Measurements from ENCODE around the gene RBL2. TPM values are rescaled to one million over a fixed set of nuclear protein-coding genes. Genes with fewer than 3 reads are reported as not detected.
A peak's percentile ranks its signal among the peaks of the same experiment; 100 is the strongest.

The RBL2 gene
- total RNA-seq, 6 donors from 2014 or later: 69.2 to 164 (median 84.9) TPM

DNA sequence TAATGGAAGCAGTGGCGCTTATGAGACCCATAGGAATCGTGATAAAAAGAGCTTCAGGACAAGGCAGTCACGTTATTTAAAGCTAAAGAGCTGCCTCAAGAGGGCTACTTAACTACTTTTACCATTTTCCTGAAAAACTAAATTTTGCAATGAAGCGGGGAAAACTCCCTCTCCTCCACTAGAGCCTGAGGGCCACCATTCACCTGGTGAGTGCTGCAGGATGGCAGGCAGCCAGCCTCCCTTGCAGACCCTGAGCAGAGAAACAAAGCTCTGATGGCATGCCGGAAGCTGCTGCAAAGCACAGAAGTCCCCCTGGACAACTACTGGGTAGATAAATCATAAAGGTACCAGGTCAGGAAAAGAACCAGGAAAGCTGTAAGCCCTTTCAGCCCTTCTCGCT lies 60.4 kb downstream of the RBL2 start:
- no peak overlapping the region for H3K4me3 ChIP-seq
- H3K4me1 ChIP-seq: no peaks in the 10 kb centered on the region
- peaks cover 49 to 99% (median 72%) of the 10 kb centered on the region in 4 donors for H3K36me3 ChIP-seq
- no peaks in the 10 kb centered on the region for H3K27me3 ChIP-seq
- no peak for ATAC-seq (ENCODE audit: low FRiP score in 2 of 2)
- WGBS, 2 donors: 90 to 93% methylated on average over 6 of the region's 6 CpGs
- H3K27ac ChIP-seq: no peak overlapping the region
- H3K9me3 ChIP-seq: no peaks in the 10 kb centered on the region
- DNase-seq: no peak
- TF ChIP-seq CTCF (IDR thresholded peaks at IDR 0.05) (no peak), POLR2AphosphoS5 (IDR thresholded peaks at IDR 0.05) (no peak), POLR2A (IDR thresholded peaks at IDR 0.05) (no peak), EP300 (IDR thresholded peaks at IDR 0.05) (no peak)

DNA sequence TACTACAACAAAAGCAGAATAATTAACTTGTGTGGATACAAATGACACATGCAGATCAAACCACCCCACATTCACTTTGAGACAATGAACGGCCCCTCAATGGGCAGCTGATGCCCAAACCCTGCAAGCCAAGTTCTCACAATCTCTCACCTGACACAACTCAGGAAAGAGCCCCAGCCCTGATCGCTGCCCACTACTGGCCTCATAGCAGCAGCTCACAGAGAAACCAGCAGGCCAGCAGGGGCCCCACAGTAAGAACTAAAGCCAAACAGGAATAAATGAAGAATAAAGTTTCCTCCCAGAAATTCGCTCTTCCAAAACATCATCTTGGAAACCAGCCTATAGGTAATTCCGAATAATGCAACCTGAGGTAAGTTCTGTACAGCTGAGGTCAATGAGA lies 61.1 kb downstream of the RBL2 start:
- Histone ChIP-seq H3K4me3 (no peak overlapping the region), H3K4me1 (no peaks in the 10 kb centered on the region), H3K27ac (no peak overlapping the region), H3K36me3 (peaks cover 46 to 96% (median 68%) of the 10 kb centered on the region in 4 donors), H3K9me3 (no peaks in the 10 kb centered on the region), H3K27me3 (no peaks in the 10 kb centered on the region)
- 97% methylated on average over 3 to 4 of the region's 4 CpGs for WGBS, 2 donors
- no peak for TF ChIP-seq CTCF (IDR thresholded peaks at IDR 0.05)
- no peak for TF ChIP-seq POLR2A (IDR thresholded peaks at IDR 0.05)
- no peak for TF ChIP-seq EP300 (IDR thresholded peaks at IDR 0.05)
- no peak for TF ChIP-seq POLR2AphosphoS5 (IDR thresholded peaks at IDR 0.05)
- DNase-seq (no peak), ATAC-seq (ENCODE audit: low FRiP score in 2 of 2) (no peak)

DNA sequence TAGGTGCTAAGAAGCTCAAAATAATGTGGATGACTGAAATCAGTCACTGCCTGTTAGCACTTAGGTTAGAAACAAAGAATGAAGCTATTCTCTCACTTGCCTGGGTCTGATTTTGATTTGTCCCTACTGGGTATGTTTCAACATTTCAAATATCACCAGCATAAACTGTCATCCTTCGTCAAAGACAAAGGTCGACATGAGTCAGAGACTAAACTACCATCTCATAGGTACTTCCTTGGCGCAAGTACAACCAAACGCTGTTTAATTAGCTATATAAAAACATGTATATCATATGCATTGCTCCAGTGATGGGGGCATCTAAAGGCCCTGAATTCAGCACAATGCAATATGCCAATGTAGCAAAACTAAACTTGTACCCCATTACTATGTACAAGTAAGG lies 64.7 kb downstream of the RBL2 start:
- Histone ChIP-seq H3K9me3 (no peaks in the 10 kb centered on the region), H3K4me1 (peaks cover 15 to 21% (median 18%) of the 10 kb centered on the region in 4 donors), H3K36me3 (peaks cover 31 to 59% (median 40%) of the 10 kb centered on the region in 4 donors), H3K27ac (no peak overlapping the region), H3K27me3 (no peaks in the 10 kb centered on the region), H3K4me3 (no peak overlapping the region)
- ATAC-seq (ENCODE audit: low FRiP score in 2 of 2) (no peak), DNase-seq (no peak)
- no peak for TF ChIP-seq POLR2A (IDR thresholded peaks at IDR 0.05)
- TF ChIP-seq EP300 (IDR thresholded peaks at IDR 0.05): no peak
- no peak for TF ChIP-seq POLR2AphosphoS5 (IDR thresholded peaks at IDR 0.05)
- no peak for TF ChIP-seq CTCF (IDR thresholded peaks at IDR 0.05)
- WGBS, 2 donors: 88 to 95% methylated on average over 4 of the region's 4 CpGs

DNA sequence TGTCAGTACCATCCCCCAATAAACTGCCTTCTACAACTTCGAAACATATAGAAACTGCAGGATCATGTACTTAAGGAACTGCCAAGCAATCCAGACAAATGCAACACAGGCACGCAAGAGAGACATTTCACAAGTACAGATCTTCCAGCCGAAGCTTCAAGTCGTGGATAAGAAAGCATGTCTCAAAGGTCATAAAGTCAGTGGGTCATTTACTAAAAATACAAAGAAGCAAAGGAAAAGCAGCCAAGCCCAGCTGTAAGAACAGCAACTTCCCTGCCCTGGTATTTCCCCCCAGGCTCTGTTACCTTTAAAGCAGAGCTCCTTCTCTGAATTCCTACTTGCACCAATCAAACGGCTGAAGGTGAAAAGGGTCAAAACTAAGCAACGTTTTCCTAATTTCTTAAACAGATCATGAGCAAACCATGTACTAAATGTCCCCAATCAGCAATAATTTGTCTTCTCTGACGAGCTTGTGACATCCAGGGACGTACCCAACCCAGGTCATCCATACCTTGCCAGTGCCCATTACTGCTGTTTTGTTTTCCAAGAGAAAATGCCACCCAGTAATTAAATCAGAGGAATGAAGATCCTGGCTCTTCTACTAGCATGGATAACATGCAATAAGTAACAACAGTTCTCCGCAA lies 67.1 kb downstream of the RBL2 start:
- H3K9me3 ChIP-seq: no peaks in the 10 kb centered on the region
- whole genome bisulfite sequencing, 2 donors: 43 to 55% methylated on average over 9 of the region's 9 CpGs
- peaks cover 21 to 32% (median 30%) of the 10 kb centered on the region in 4 donors for H3K4me1 ChIP-seq
- TF ChIP-seq POLR2A (IDR thresholded peaks at IDR 0.05) (no peak), EP300 (IDR thresholded peaks at IDR 0.05) (no peak), CTCF (IDR thresholded peaks at IDR 0.05) (no peak), POLR2AphosphoS5 (IDR thresholded peaks at IDR 0.05) (no peak)
- no peaks in the 10 kb centered on the region for H3K27me3 ChIP-seq
- no peak for ATAC-seq (ENCODE audit: low FRiP score in 2 of 2)
- H3K36me3 ChIP-seq: peaks cover 17 to 36% (median 18%) of the 10 kb centered on the region in 4 donors
- H3K27ac ChIP-seq: peak overlapping the region in 1 of 4 donors; percentile 97
- H3K4me3 ChIP-seq: peak overlapping the region in 3 of 4 donors; percentile 94 to 97 (median 97)
- DNase-seq: no peak

Measured in upper lobe of left lung (tissue), 6 donors.